Upper lobe of left lung (tissue), 4 donors: ENCODE measurements around the gene PDXP.

Experiments used
- EP300 ChIP-seq, 4 donors: sonication (generic); formaldehyde crosslinking; IDR thresholded peaks; one replicate each; pipeline ENCODE4 v1.5.1; 2017; ENCODE audit warnings: antibody characterized with exemption in 4 of 4, control low read depth in 2 of 4
- POLR2A ChIP-seq, 4 donors: fragments of 450-650 bp; IDR thresholded peaks; one replicate each; pipeline ENCODE4 v1.5.1; 2016 to 2017; ENCODE audit warnings: antibody characterized with exemption in 4 of 4, mild to moderate bottlenecking in 2 of 4
- TF ChIP-seq, protein P1 (sequence below), 6 experiments: fragments of 450-650 bp in 4 of 6; fragments of 200-600 bp in 2 of 6; sonication (generic) in 2 of 6; IDR thresholded peaks; one replicate each; pipeline ENCODE4 v1.5.1; 2016 to 2019; ENCODE audit warnings: antibody characterized with exemption in 6 of 6

DNA sequence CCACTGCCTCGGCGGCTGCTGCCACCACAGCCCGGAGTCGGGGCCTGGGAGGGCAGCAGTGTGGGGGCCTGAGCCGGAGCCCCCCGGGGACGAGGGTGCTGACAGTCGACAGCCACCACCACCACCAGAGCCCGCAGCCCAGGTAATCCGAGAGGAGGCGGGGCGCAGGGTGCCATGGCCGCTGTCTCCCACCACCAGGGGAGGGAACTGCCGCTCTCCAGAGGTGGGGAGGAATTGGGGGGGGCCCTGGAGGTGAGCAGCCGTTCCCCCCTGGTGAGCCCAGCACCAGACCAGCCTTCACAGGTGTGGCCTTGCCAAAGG is 50.9 kb downstream of the PDXP start:
- TF ChIP-seq, protein P1, sequence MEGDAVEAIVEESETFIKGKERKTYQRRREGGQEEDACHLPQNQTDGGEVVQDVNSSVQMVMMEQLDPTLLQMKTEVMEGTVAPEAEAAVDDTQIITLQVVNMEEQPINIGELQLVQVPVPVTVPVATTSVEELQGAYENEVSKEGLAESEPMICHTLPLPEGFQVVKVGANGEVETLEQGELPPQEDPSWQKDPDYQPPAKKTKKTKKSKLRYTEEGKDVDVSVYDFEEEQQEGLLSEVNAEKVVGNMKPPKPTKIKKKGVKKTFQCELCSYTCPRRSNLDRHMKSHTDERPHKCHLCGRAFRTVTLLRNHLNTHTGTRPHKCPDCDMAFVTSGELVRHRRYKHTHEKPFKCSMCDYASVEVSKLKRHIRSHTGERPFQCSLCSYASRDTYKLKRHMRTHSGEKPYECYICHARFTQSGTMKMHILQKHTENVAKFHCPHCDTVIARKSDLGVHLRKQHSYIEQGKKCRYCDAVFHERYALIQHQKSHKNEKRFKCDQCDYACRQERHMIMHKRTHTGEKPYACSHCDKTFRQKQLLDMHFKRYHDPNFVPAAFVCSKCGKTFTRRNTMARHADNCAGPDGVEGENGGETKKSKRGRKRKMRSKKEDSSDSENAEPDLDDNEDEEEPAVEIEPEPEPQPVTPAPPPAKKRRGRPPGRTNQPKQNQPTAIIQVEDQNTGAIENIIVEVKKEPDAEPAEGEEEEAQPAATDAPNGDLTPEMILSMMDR (IDR thresholded peaks at IDR 0.05): no peak
- TF ChIP-seq EP300 (IDR thresholded peaks at IDR 0.05) (no peak), POLR2A (IDR thresholded peaks at IDR 0.05) (no peak)
